ENCODE data around the gene POU5F1. TPM values are rescaled to one million over a fixed set of nuclear protein-coding genes. Genes with fewer than 3 reads are reported as not detected.
"Not testable (repeated sequence)": the region's sequence is repeated elsewhere in the genome, so short reads cannot be mapped to it uniquely, and the experiment has no call there.

POU5F1 gene
- total RNA-seq, 1 experiment from 2014 or later = 32.7 TPM

- Mint-ChIP-seq H3K4me1 (ENCODE audit: low read depth, unreplicated experiment) (peaks cover 20% of the 10 kb centered on the region), H3K27ac (ENCODE audit: unreplicated experiment) (no peak overlapping the region), H3K36me3 (ENCODE audit: insufficient read depth, unreplicated experiment) (peaks cover 21% of the 10 kb centered on the region), H3K4me3 (ENCODE audit: low read depth, unreplicated experiment) (no peak overlapping the region), H3K9me3 (ENCODE audit: low read depth, unreplicated experiment) (peaks cover 3% of the 10 kb centered on the region), H3K27me3 (ENCODE audit: unreplicated experiment) (no peaks in the 10 kb centered on the region)
- BruUV-seq (replicated peaks) = no TSS peak
- CTCF ChIA-PET = interaction anchor here (0.7 to 2.4 kb wide), 12 partner anchors 10 to 249 kb away, joined by 3 to 43 read pairs (median 9); partner anchors contain the start of genes CCHCR1, PSORS1C1, PSORS1C2 and TCF19
- intact Hi-C loops (cut with micrococcal nuclease; ENCODE audit: unreplicated experiment) = no loop called here
- no peak for TF ChIP-seq CTCF (IDR thresholded peaks at IDR 0.05; ENCODE audit: unreplicated experiment)
- DNase-seq = no peak
Measured at GRCh38 chr6:31193206-31193605, 22.7 kb upstream of the POU5F1 start.

- not testable (repeated sequence) for H3K4me3 Mint-ChIP-seq (ENCODE audit: low read depth, unreplicated experiment); H3K9me3 Mint-ChIP-seq (ENCODE audit: low read depth, unreplicated experiment); H3K27me3 Mint-ChIP-seq (ENCODE audit: unreplicated experiment); BruUV-seq (replicated peaks)
- Mint-ChIP-seq H3K4me1 (ENCODE audit: low read depth, unreplicated experiment) (peaks cover 26% of the 10 kb centered on the region), H3K27ac (ENCODE audit: unreplicated experiment) (peak overlapping the region; percentile 83), H3K36me3 (ENCODE audit: insufficient read depth, unreplicated experiment) (peaks cover 21% of the 10 kb centered on the region)
- intact Hi-C loops (cut with micrococcal nuclease; ENCODE audit: unreplicated experiment) = loop anchor here (1.0 kb wide), 1 partner anchor 55 kb away; no protein-coding TSS in a partner anchor
- DNase-seq = peak; percentile 94
- TF ChIP-seq CTCF (IDR thresholded peaks at IDR 0.05; ENCODE audit: unreplicated experiment) = peak; percentile 95
- CTCF ChIA-PET = interaction anchor here (0.6 to 2.4 kb wide), 23 partner anchors 10 to 384 kb away, joined by 3 to 43 read pairs (median 4); partner anchors contain the start of genes CCHCR1, PSORS1C1, PSORS1C2 and TCF19
Measured at GRCh38 chr6:31192431-31193105, 22.1 kb upstream of the POU5F1 start.

GRCh38 chr6:31190488-31190887, 20.0 kb upstream of the POU5F1 start:
- TF ChIP-seq CTCF (IDR thresholded peaks at IDR 0.05; ENCODE audit: unreplicated experiment) = no peak
- Mint-ChIP-seq H3K27me3 (ENCODE audit: unreplicated experiment) (no peaks in the 10 kb centered on the region), H3K9me3 (ENCODE audit: low read depth, unreplicated experiment) (no peaks in the 10 kb centered on the region), H3K36me3 (ENCODE audit: insufficient read depth, unreplicated experiment) (peaks cover 29% of the 10 kb centered on the region), H3K4me3 (ENCODE audit: low read depth, unreplicated experiment) (no peak overlapping the region), H3K4me1 (ENCODE audit: low read depth, unreplicated experiment) (peaks cover 30% of the 10 kb centered on the region), H3K27ac (ENCODE audit: unreplicated experiment) (no peak overlapping the region)
- intact Hi-C loops (cut with micrococcal nuclease; ENCODE audit: unreplicated experiment) = no loop called here
- DNase-seq = no peak
- CTCF ChIA-PET = interaction anchor here (1.0 kb wide), 1 partner anchor 53 kb away, joined by 6 read pairs; no protein-coding TSS in a partner anchor
- BruUV-seq (replicated peaks) = no TSS peak

GRCh38 chr6:31189223-31189622, 18.7 kb upstream of the POU5F1 start:
- H3K27ac Mint-ChIP-seq (ENCODE audit: unreplicated experiment) = peak overlapping the region; percentile 20

More at GRCh38 chr6:31189223-31189622, 18.7 kb upstream of the POU5F1 start:
- H3K27me3 Mint-ChIP-seq (ENCODE audit: unreplicated experiment); BruUV-seq (replicated peaks); intact Hi-C loops (cut with micrococcal nuclease; ENCODE audit: unreplicated experiment); H3K9me3 Mint-ChIP-seq (ENCODE audit: low read depth, unreplicated experiment); H3K4me3 Mint-ChIP-seq (ENCODE audit: low read depth, unreplicated experiment): not testable (repeated sequence)
- Mint-ChIP-seq H3K4me1 (ENCODE audit: low read depth, unreplicated experiment) (peaks cover 23% of the 10 kb centered on the region), H3K36me3 (ENCODE audit: insufficient read depth, unreplicated experiment) (peaks cover 39% of the 10 kb centered on the region)
- peak; percentile 56 for DNase-seq
- CTCF ChIA-PET = interaction anchor here (0.6 kb wide), 2 partner anchors 57 to 131 kb away, joined by 3 read pairs; no protein-coding TSS in a partner anchor

Data from Calu3 (cell line).